Stimulated activated CD8-positive, alpha-beta memory T cell treated with anti-CD3 and anti-CD28 coated beads, Interleukin-7, amount 100 ng/mL, for 48 hours (primary cell): ENCODE measurements around the gene TTC14.

Source experiments
- DNase-seq, 2 donors: peaks; one replicate each; pipeline ENCODE4 v3.0.0-alpha.2; 2020; ENCODE audit warnings: low read depth in 1 of 2; ENCODE audit errors: extremely low read depth in 1 of 2

Gene TTC14

DNA sequence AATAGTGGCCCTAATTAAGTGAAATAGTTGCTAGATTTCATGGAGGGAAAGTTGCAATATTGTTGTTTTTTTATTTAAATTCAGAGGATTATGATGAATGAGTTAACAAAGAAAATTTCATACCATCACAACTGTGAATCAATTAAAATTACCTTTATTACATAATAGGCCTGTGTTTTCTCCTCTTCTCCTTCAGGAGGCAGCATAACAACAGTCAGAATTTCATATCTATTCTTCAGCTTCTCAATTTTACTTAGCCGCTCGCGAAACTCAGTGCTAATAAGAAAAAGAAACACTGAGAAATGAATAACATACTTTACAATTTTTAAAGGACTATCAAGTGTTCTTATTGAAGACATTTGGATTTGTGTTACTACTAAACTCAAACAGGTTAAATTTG, 29.4 kb downstream of the TTC14 start:
- DNase-seq: no peak

DNA sequence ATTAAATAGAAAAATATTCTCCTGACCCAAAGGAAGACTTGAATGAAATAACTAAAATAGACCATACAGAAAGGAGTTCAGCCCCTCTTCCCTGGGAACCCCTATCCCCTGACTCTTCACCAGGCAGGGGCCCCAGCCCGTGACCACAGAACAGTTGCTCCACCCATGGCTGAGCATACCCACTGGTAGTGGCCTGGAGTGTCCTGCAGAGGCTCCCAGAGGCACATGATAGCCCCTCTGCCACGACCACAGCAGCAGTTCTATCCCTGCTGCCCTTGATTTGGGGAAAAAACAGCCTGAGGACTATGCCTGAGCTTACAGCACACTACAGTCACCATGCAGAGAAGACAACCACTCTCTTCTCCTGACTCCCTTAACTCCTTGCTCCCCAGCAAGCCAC, 31.8 kb downstream of the TTC14 start:
- no peak for DNase-seq

DNA sequence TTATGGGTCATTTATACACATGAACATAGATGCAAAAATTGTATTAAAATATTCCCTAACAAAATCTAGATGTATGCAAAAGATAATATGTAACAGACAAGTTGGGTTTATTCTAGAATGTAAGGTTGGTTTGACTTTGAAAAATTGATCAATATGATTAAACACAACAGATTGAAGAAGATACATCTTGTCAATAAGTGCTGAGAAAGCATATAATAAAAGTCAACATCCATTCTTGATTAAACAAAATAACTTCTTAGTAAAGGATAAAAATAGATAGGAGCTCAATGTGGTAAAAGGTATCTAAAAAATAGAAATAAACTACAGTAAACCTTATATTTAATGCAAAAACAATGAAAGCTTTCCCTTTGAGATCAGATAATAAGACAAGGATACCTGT, 39.0 kb downstream of the TTC14 start:
- DNase-seq: no peak

DNA sequence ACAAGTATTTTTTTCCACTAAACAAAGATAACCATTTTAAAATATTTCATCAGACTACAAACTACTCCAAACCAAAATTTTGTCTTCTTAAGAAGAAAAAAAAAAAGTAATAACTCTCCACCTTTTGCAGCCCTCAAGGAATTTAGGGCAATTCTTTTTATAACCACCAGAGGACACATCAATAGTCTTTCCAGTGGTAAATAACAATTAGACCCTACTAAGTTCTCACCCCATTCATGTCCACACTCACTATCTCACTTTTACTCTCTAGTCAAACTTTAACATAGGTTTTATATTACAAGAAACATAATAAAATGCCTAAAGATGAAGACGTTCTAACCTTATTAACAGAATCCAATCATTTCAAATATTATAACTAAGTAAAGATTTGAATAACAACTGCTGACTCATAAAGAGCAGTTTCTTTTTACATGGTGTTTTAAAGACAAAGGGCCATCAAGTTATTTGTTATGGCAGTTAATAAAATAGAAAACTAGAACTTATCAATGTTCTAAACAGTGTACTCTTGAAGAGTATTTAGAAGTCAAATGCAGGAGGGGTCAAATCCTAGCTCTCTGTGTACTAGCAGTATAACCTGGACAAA, 44.3 kb downstream of the TTC14 start:
- DNase-seq: no peak

DNA sequence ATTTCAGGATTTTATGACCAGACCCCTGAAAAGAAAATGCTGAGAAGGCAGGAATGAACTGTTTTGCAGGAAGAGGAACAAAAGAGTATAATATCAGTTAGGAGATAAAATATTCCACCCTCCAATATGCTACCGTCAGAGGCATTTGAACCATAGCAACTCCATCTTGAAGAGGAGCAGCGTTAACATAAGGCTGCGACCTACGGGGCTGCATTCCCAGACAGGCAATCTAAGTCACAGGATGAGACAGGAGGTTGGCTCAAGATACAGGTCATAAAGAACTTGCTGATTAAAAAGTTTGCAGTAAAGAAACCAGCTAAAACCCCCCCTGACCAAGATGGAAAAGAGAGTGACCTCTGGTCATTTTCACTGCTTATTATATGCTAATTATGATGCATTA, 54.4 kb downstream of the TTC14 start:
- DNase-seq: no peak

DNA sequence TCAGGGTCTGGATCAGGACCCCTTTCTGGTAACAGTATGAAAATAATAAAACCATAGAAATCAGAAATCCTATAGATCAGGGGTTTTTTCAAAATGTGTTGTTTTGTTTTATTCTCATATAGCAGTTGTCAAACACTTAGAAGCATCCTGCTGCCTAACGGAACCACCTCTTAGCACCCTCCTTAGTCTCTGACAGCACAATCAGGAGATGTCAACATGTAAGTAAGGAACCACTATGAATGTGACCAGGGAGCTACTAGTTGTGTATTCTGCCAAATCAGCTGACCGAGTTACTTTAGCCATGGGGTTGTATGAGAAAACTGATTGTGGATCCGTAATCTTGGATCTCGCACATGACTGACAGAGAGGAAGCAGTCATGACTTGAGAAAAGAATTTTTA, 55.1 kb downstream of the TTC14 start:
- DNase-seq: no peak
